PC-3 (cell line): ENCODE measurements around the gene COL6A6.

Source experiments
- CTCF ChIP-seq: fragments of 300-600 bp; sonication (generic); conservative IDR thresholded peaks from 2 replicates; pipeline ENCODE4 v1.5.1; 2017; ENCODE audit warnings: antibody characterized with exemption, low read depth, mild to moderate bottlenecking, low read length
- EZH2 ChIP-seq: fragments of 300-600 bp; sonication (generic); IDR thresholded peaks from one replicate; pipeline ENCODE4 v1.6.1; 2017; ENCODE audit warnings: antibody characterized with exemption, mild to moderate bottlenecking, low read length; ENCODE audit not compliant: unreplicated experiment

DNA sequence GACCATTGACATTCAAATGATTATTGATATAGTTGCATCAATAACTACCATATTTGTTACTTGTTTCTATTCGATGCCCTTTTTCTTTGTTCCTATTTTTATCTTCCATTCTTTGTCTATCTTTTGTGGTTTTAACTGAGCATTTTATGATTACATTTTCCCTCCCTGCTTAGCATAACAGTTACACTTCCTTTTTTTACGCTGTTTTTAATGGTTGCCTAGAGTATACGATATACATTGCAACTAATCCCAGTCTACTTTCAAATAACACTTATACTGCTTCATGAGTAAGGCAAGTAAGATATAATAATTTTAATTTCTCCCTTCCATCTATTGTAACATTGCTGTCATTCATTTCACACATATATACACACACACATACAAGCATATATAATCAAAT is 26.3 kb downstream of the COL6A6 start:
- TF ChIP-seq CTCF (no peak), EZH2 (no peak)
